ENCODE data around the gene DNAJB6.

- TF ChIP-seq, protein P1, sequence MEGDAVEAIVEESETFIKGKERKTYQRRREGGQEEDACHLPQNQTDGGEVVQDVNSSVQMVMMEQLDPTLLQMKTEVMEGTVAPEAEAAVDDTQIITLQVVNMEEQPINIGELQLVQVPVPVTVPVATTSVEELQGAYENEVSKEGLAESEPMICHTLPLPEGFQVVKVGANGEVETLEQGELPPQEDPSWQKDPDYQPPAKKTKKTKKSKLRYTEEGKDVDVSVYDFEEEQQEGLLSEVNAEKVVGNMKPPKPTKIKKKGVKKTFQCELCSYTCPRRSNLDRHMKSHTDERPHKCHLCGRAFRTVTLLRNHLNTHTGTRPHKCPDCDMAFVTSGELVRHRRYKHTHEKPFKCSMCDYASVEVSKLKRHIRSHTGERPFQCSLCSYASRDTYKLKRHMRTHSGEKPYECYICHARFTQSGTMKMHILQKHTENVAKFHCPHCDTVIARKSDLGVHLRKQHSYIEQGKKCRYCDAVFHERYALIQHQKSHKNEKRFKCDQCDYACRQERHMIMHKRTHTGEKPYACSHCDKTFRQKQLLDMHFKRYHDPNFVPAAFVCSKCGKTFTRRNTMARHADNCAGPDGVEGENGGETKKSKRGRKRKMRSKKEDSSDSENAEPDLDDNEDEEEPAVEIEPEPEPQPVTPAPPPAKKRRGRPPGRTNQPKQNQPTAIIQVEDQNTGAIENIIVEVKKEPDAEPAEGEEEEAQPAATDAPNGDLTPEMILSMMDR (IDR thresholded peaks at IDR 0.05) = no peak
- TF ChIP-seq POLR2A (IDR thresholded peaks at IDR 0.05) = no peak
Measured at GRCh38 chr7:157445956-157446295, 109.1 kb downstream of the DNAJB6 start.

All from uterus (tissue), 2 donors.